Cardiac muscle cell (in vitro differentiated cells and primary cell): ENCODE measurements around the gene BAHCC1. TPM values are rescaled to one million over a fixed set of nuclear protein-coding genes. Genes with fewer than 3 reads are reported as not detected.

Experiments
- DNase-seq, 2 donors: peaks; one replicate each; pipeline versions ENCODE4 v3.0.0 to v3.0.0-alpha.2; 2010 to 2017; ENCODE audit warnings: low read depth in 1 of 2, low spot score in 1 of 2
- H3K27ac ChIP-seq: fragments of 200-600 bp; sonication (generic); 2 replicates; pipeline ENCODE4 v1.5.1; 2016
- H3K27me3 ChIP-seq: fragments of 200-600 bp; sonication (generic); 2 replicates; pipeline ENCODE4 v1.6.0; 2016; ENCODE audit warnings: control low read depth
- H3K36me3 ChIP-seq: fragments of 200-600 bp; sonication (generic); 2 replicates; pipeline ENCODE4 v1.5.1; 2016; ENCODE audit warnings: control low read depth
- H3K4me1 ChIP-seq: fragments of 200-600 bp; sonication (generic); 2 replicates; pipeline ENCODE4 v1.8.1; 2017; ENCODE audit warnings: low read depth, mild to moderate bottlenecking, mixed run types
- H3K4me3 ChIP-seq: fragments of 200-600 bp; sonication (generic); 2 replicates; pipeline ENCODE4 v1.5.1; 2016; ENCODE audit warnings: mild to moderate bottlenecking
- H3K9me3 ChIP-seq: fragments of 200-600 bp; sonication (generic); 2 replicates; pipeline ENCODE4 v1.5.1; 2017; ENCODE audit warnings: low read depth, mild to moderate bottlenecking, control low read depth
- polyA plus RNA-seq: library from polyadenylated mRNA; unstranded; fragments of >200 nt; fragmentation: Nextera tagmentation; extraction: Ambion mirVana; gene quantifications from 2 replicates; pipeline ENCODE4 v1.2.1, GENCODE V29; 2016
- total RNA-seq: library from RNA; depleted of rRNA; stranded (reverse); fragments of >200 nt; gene quantifications from 2 replicates; pipeline ENCODE4 v1.2.3, GENCODE V29; 2016
- TF ChIP-seq, protein P1 (sequence below): IDR thresholded peaks from 2 replicates; pipeline ENCODE4 v1.5.1; 2012; ENCODE audit warnings: low read depth, mild to moderate bottlenecking, low read length

BAHCC1 gene
- total and polyA plus RNA-seq, 2 experiments from 2014 or later, result 20.3 to 47.3 TPM

DNA sequence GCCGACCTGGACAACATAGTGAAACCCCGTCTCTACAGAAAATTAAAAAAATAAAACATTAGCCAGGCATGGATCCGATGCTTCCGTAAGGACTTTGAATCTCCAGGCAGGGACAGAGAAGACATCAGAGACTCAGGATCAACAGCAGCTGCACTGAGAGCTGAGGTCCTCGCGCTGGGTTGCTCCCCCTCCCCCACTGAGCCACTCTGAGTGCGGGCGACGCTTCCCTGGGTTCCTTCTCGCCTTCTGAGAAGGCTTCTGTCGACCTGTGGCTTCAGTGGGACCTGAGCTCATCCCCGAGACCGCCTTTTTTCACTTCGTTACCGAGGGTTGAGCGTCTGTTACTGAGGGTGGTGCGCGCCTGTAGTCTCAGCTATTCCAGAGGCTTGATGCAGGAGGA, 96.9 kb downstream of the BAHCC1 start:
- TF ChIP-seq, protein P1, sequence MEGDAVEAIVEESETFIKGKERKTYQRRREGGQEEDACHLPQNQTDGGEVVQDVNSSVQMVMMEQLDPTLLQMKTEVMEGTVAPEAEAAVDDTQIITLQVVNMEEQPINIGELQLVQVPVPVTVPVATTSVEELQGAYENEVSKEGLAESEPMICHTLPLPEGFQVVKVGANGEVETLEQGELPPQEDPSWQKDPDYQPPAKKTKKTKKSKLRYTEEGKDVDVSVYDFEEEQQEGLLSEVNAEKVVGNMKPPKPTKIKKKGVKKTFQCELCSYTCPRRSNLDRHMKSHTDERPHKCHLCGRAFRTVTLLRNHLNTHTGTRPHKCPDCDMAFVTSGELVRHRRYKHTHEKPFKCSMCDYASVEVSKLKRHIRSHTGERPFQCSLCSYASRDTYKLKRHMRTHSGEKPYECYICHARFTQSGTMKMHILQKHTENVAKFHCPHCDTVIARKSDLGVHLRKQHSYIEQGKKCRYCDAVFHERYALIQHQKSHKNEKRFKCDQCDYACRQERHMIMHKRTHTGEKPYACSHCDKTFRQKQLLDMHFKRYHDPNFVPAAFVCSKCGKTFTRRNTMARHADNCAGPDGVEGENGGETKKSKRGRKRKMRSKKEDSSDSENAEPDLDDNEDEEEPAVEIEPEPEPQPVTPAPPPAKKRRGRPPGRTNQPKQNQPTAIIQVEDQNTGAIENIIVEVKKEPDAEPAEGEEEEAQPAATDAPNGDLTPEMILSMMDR, result no peak
- no peak for DNase-seq
- Histone ChIP-seq H3K36me3 (no peaks in the 10 kb centered on the region), H3K4me3 (no peak overlapping the region), H3K27ac (no peak overlapping the region), H3K4me1 (no peaks in the 10 kb centered on the region), H3K27me3 (no peaks in the 10 kb centered on the region), H3K9me3 (no peaks in the 10 kb centered on the region)

DNA sequence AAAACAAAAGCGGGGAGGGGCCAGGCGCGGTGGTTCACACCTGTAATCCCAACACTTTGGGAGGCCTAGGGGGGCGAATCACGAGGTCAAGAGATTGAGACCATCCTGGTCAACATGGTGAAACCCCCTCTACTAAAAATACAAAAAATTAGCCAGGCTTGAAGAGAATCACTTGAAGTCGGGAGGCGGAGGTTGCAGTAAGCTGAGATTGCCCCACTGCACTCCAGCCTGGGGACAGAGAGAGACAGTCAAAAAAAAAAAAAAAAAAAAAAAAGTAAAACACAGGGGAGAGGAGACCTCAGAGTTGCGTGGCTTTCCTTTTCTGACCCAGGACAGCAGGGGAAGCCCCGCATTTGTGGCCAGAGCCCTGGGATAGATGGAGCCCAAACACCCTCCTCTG, 97.4 kb downstream of the BAHCC1 start:
- Histone ChIP-seq H3K4me1 (no peaks in the 10 kb centered on the region), H3K9me3 (no peaks in the 10 kb centered on the region), H3K27ac (no peak overlapping the region), H3K4me3 (no peak overlapping the region), H3K27me3 (no peaks in the 10 kb centered on the region), H3K36me3 (no peaks in the 10 kb centered on the region)
- DNase-seq, result no peak
- TF ChIP-seq, protein P1, result no peak

DNA sequence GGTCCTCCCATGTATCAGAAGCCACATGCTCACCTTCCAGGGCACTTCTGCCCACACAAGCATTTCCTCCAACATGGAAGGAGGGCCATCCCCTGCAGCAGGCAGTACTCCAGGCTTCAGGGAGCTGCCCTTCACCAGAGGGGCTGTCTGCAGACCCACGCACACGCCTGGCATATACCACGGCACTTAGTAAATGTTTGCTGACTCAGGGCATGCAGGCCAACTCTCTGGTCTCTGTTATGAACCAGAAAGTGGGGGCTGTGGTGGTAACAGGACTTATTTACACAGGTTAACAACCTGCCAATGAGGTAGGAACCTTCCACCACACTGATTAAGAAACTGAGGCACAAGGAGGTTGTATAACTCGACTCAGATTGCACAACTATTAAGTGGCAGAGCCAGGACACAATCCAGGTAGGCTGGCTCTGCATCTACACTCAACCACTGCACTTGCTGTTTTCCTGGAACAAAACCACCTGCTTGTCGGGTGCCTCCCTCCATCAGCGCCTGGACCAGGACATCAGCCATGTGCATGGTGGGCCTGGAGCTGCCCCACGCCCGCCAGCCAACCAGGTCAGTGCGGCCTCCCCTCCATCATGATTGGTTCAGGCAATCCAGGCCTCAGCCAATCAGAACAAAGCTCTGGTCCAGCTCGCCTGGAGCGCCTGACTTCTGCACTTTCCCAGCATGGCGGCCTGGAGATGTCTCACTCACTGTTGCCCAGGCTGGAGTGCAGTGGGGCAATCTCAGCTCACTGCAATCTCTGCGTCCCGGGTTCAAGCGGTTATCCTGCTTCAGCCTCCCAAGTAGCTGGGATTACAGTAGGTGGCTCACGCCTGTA, 98.2 kb downstream of the BAHCC1 start:
- DNase-seq, result no peak
- TF ChIP-seq, protein P1, result no peak
- no peaks in the 10 kb centered on the region for H3K36me3 ChIP-seq
- no peaks in the 10 kb centered on the region for H3K27me3 ChIP-seq
- H3K4me3 ChIP-seq, result no peak overlapping the region
- no peaks in the 10 kb centered on the region for H3K4me1 ChIP-seq
- no peak overlapping the region for H3K27ac ChIP-seq
- H3K9me3 ChIP-seq, result no peaks in the 10 kb centered on the region

DNA sequence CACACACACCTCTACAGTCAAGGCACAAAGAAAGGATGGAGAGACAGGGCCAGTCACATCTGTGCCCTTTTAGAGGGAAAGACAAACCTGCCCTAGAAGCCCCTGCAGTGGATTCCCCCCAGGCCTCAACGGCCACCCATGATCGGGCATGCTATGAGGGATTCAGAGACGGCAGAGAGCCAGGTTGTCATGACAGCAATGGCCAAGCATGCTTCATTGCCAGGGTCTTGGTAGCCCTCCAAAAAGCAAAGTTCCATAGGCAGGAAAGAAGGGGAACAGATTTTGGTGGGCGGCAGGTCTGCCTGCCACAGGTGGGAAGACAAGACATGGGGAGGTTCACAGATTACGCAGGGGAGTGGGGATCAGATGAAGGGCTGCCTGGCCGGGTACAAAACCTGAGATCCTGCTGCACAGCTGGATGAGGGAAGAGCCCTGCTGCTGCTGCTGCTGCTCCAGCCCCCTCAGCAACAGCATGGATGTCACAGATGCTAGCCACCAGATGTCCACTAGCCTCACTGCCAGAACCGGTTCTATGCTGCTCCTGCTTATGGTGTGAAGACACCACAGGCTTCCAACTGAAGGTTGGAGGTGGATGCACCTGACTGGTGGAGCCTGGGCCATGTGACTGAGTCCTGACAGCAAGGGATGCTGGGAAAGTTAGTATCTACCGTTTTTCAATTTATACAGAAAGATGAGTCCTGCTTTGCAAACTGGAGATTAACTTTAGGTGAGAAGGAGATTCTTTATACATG, 99.5 kb downstream of the BAHCC1 start:
- Histone ChIP-seq H3K27ac (no peak overlapping the region), H3K36me3 (no peaks in the 10 kb centered on the region), H3K4me1 (no peaks in the 10 kb centered on the region), H3K4me3 (no peak overlapping the region), H3K27me3 (no peaks in the 10 kb centered on the region), H3K9me3 (no peaks in the 10 kb centered on the region)
- DNase-seq, result no peak
- TF ChIP-seq, protein P1, result no peak

DNA sequence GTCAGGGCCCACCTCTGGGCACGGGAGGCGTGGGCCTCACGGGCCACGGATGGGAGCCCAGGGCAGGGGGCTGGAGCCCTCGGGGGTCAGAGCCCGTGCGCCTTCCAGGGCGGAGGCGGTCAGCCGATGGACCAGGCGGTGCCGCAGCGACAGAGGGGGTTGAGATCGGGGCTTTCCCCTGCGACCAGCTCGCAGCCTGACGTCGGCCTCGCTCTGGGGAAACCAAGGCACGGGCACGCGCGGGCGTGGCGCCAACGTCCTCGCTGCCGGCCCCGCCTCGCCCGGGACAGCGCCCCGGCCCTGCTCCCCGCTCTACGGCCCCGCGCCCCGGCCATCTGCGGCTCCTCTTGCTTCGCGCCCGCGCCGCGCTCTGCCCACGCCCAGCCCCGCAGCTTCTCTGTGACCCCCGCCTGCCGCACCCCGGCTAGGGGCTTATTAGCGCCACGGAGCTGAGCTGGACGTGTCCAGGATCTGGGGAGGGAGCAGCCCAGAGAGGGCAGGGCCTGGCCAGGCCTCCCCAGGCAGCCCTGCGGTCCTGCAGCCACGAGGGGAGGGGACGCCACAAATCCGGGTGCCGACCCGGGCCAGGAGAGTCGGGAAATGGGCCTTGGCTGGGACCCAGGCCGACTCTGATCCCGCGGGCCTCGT, 103.8 kb downstream of the BAHCC1 start:
- H3K36me3 ChIP-seq, result no peaks in the 10 kb centered on the region
- no peak for DNase-seq
- no peaks in the 10 kb centered on the region for H3K4me1 ChIP-seq
- H3K4me3 ChIP-seq, result no peak overlapping the region
- H3K27me3 ChIP-seq, result no peaks in the 10 kb centered on the region
- TF ChIP-seq, protein P1, result no peak
- H3K9me3 ChIP-seq, result no peaks in the 10 kb centered on the region
- no peak overlapping the region for H3K27ac ChIP-seq
